GM19193 (cell line): ENCODE results near the gene THADA.

Experiments used
- POLR2A ChIP-seq: IDR thresholded peaks from 4 replicates; pipeline ENCODE4 v1.6.1; 2011; ENCODE audit not compliant: insufficient read depth, insufficient read length; ENCODE audit errors: extremely low read depth

Gene THADA

DNA sequence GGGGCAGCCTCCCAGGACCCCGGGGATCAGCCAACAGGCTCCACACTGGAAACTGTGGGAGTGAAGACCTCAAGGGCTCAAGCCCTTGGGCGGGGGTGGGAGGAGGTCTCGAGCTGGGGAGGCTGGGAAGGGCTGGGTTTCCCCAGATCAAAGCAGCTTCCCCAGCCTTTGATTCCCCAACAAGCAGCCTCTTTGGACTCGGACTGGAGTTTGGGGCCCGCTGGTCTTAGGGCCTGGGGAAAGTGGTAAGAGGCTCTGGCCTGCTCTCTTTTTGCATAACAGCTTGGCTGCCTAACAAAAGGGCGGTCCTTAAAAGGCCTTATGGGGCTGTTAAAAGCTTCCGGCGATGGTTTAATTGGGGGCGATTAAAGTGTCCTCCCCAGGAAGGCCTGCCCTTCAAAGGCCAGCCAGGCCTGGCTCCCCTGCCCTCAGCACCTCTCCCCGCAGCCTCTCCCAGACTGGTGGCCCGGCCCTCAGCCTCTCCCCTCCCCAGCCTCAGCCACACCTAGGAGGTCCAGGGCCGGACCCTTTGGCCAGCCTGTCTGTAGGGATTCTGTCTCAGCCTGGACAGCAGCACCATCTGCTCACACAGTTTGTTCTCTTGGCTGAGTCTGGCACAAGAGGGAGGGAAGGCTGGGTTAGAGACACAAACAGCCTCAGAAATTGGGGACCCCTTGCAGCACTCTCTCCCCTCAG lies 409.0 kb downstream of the THADA start:
- no peak for TF ChIP-seq POLR2A

GRCh38 chr2:43186321-43186678 lies 409.5 kb downstream of the THADA start:
- TF ChIP-seq POLR2A: no peak

- TF ChIP-seq POLR2A: no peak
Measured at GRCh38 chr2:43185146-43185545, 410.7 kb downstream of the THADA start.

- no peak for TF ChIP-seq POLR2A
Measured at GRCh38 chr2:43184339-43184895, 411.4 kb downstream of the THADA start.

DNA sequence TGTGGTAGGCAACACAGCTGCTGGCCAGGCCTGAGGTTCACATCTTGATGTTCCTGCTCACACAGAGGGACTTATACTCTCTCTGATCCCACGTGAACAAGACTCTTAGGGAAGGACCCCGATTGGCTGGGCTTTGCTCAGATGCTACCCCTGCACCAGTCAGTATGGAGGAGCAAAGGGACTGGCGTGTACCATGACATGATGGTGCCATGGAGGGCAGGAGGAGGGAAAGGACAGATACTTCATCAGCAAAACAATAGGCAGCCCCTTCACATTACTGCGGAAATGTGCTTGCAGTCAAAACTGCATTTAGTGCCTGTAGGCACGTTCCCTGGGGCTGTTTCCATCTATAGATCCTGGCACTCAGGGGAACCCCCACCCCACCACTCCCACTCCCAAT lies 412.1 kb downstream of the THADA start:
- TF ChIP-seq POLR2A: no peak

GRCh38 chr2:43180897-43181296 lies 414.9 kb downstream of the THADA start:
- no peak for TF ChIP-seq POLR2A
